Glutamatergic neuron (in vitro differentiated cells): Measurements from ENCODE around the gene RANBP10. TPM values are rescaled to one million over a fixed set of nuclear protein-coding genes. Genes with fewer than 3 reads are reported as not detected.

Source experiments
- DNase-seq: peaks from one replicate; pipeline ENCODE4 v3.0.0; 2022
- H3K27ac Mint-ChIP-seq: one replicate; pipeline ENCODE4 v1.8.0; 2020; ENCODE audit warnings: mild to moderate bottlenecking, mixed read lengths, inconsistent platforms; ENCODE audit not compliant: unreplicated experiment
- H3K27me3 Mint-ChIP-seq: one replicate; pipeline ENCODE4 v1.8.0; 2020; ENCODE audit warnings: mild to moderate bottlenecking, moderate library complexity, mixed read lengths, inconsistent platforms; ENCODE audit not compliant: unreplicated experiment
- H3K36me3 Mint-ChIP-seq: one replicate; pipeline ENCODE4 v1.8.0; 2020; ENCODE audit warnings: mild to moderate bottlenecking, mixed read lengths, inconsistent platforms; ENCODE audit not compliant: unreplicated experiment
- H3K4me1 Mint-ChIP-seq: one replicate; pipeline ENCODE4 v1.8.0; 2020; ENCODE audit warnings: mild to moderate bottlenecking, low read depth, mixed read lengths, inconsistent platforms; ENCODE audit not compliant: unreplicated experiment
- H3K4me3 Mint-ChIP-seq: one replicate; pipeline ENCODE4 v1.8.0; 2020; ENCODE audit warnings: mild to moderate bottlenecking, mixed read lengths, inconsistent platforms; ENCODE audit not compliant: unreplicated experiment
- H3K9me3 Mint-ChIP-seq: one replicate; pipeline ENCODE4 v1.8.0; 2020; ENCODE audit warnings: mild to moderate bottlenecking, moderate library complexity, mixed read lengths, inconsistent platforms; ENCODE audit not compliant: unreplicated experiment
- CTCF ChIP-seq: fragments of 200-600 bp; sonication (generic); IDR thresholded peaks from one replicate; pipeline ENCODE4 v1.5.0; 2021; ENCODE audit not compliant: partially characterized antibody, unreplicated experiment
- total RNA-seq: library from RNA; stranded (reverse); fragmentation: NEBNext Ultra II Directional; extraction: Animal tissue kit (Norgen Biotek cat#: 25700); gene quantifications from one replicate; pipeline ENCODE4 v1.2.1, GENCODE V29; 2021; ENCODE audit not compliant: unreplicated experiment

RANBP10 gene
- total RNA-seq, 1 donor from 2014 or later: 32.0 TPM

- H3K4me1 Mint-ChIP-seq: peaks cover 9% of the 10 kb centered on the region
- no peak for TF ChIP-seq CTCF
- H3K9me3 Mint-ChIP-seq: peaks cover 4% of the 10 kb centered on the region
- H3K36me3 Mint-ChIP-seq: no peaks in the 10 kb centered on the region
- peak overlapping the region; percentile 12 for H3K27ac Mint-ChIP-seq
- no peak overlapping the region for H3K4me3 Mint-ChIP-seq
- H3K27me3 Mint-ChIP-seq: peaks cover 2% of the 10 kb centered on the region
- no peak for DNase-seq
These were observed 55.9 kb downstream of the RANBP10 start for GRCh38 chr16:67750466-67750865.

GRCh38 chr16:67749436-67750078 lies 56.8 kb downstream of the RANBP10 start:
- H3K4me3 Mint-ChIP-seq: no peak overlapping the region
- H3K36me3 Mint-ChIP-seq: no peaks in the 10 kb centered on the region
- no peak for TF ChIP-seq CTCF
- DNase-seq: no peak
- H3K27me3 Mint-ChIP-seq: peaks cover 2% of the 10 kb centered on the region
- peak overlapping the region; percentile 12 for H3K27ac Mint-ChIP-seq
- H3K4me1 Mint-ChIP-seq: peaks cover 9% of the 10 kb centered on the region
- H3K9me3 Mint-ChIP-seq: peaks cover 4% of the 10 kb centered on the region

- Mint-ChIP-seq H3K36me3 (no peaks in the 10 kb centered on the region), H3K4me3 (peak overlapping the region; percentile 43), H3K27ac (peak overlapping the region; percentile 60), H3K9me3 (peaks cover 6% of the 10 kb centered on the region), H3K4me1 (peaks cover 15% of the 10 kb centered on the region), H3K27me3 (peaks cover 2% of the 10 kb centered on the region)
- TF ChIP-seq CTCF: no peak
- DNase-seq: no peak
These were observed 57.5 kb downstream of the RANBP10 start for GRCh38 chr16:67748834-67749233.

GRCh38 chr16:67746846-67747245 lies 59.5 kb downstream of the RANBP10 start:
- DNase-seq: no peak
- TF ChIP-seq CTCF: no peak
- Mint-ChIP-seq H3K27me3 (no peaks in the 10 kb centered on the region), H3K9me3 (peaks cover 12% of the 10 kb centered on the region), H3K27ac (no peak overlapping the region), H3K4me1 (peaks cover 31% of the 10 kb centered on the region), H3K36me3 (no peaks in the 10 kb centered on the region), H3K4me3 (no peak overlapping the region)

GRCh38 chr16:67741118-67741517 lies 65.2 kb downstream of the RANBP10 start:
- DNase-seq: no peak
- TF ChIP-seq CTCF: no peak
- Mint-ChIP-seq H3K27ac (no peak overlapping the region), H3K36me3 (peaks cover 3% of the 10 kb centered on the region), H3K4me1 (peaks cover 25% of the 10 kb centered on the region), H3K27me3 (no peaks in the 10 kb centered on the region), H3K9me3 (peaks cover 10% of the 10 kb centered on the region), H3K4me3 (no peak overlapping the region)
